Coronary artery (tissue), 2 donors: ENCODE measurements around the gene TMIE.
A peak's percentile ranks its signal among the peaks of the same experiment; 100 is the strongest.

ENCODE experiments used
- DNase-seq: peaks from one replicate; pipeline ENCODE4 v3.0.0-alpha.2; 2017; ENCODE audit warnings: low spot score
- H3K27ac ChIP-seq, 2 donors: fragments of 200-600 bp; sonication (generic); one replicate each; pipeline ENCODE4 v1.5.1; 2016 to 2019
- H3K4me3 ChIP-seq: fragments of 200-600 bp; sonication (generic); 2 replicates; pipeline ENCODE4 v1.5.1; 2016; ENCODE audit warnings: mild to moderate bottlenecking, moderate library complexity
- CTCF ChIP-seq: fragments of 200-600 bp; sonication (generic); IDR thresholded peaks from one replicate; pipeline ENCODE4 v1.5.1; 2019; ENCODE audit warnings: antibody characterized with exemption

Gene TMIE

DNA sequence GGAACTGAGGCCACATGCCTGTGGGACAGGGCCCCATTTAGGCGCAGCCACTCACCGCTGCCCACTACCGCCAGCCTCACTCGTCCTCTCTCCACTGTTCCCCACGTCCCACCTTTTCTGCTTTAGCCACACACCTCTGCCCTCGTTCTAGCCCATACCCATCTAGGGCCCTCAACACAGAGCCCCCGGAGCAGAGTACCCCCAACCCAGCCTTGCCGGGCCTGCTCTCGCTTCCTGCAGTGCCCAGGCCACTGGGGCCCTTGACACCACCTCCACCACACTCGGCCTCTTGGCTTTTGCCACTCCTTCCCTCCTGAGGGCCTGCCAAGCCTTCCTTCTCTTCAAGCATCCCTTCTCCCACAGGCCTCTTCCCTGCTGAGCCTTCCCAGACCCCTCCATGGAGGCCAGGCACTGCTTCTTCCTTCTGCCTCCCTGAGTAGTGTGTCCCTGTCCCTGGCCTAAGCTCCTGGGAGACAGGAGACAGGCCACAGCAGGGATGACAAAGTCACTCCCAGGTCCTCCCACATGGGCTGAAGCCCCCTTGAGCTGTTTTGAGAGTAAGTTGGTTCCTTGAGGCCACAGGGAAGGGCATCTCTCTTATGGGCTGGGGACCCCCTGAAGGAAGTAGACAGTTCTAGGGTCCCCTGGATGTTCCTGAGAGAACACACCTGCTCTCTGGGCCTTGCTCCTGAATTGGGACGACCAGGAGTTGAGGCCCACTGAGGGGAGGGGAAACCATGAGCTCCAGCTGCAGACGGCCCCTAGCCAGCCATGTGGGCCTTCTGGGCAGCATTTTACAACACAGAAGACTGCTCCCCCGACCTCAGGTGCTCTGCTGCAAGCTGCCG, 12.1 kb downstream of the TMIE start:
- TF ChIP-seq CTCF = no peak
- H3K4me3 ChIP-seq = no peak overlapping the region
- no peak overlapping the region for H3K27ac ChIP-seq
- DNase-seq = peak; percentile 70

- peak; percentile 65 for DNase-seq
- Histone ChIP-seq H3K27ac (no peak overlapping the region), H3K4me3 (no peak overlapping the region)
- no peak for TF ChIP-seq CTCF
Measured at GRCh38 chr3:46713898-46714552, 12.8 kb downstream of the TMIE start.

GRCh38 chr3:46714728-46715506, 13.7 kb downstream of the TMIE start:
- no peak overlapping the region for H3K4me3 ChIP-seq
- peak; percentile 28 for DNase-seq
- TF ChIP-seq CTCF = no peak
- H3K27ac ChIP-seq = no peak overlapping the region

- DNase-seq = peak; percentile 63
- Histone ChIP-seq H3K27ac (no peak overlapping the region), H3K4me3 (no peak overlapping the region)
- TF ChIP-seq CTCF = no peak
Measured at GRCh38 chr3:46715507-46716175, 14.4 kb downstream of the TMIE start.

DNA sequence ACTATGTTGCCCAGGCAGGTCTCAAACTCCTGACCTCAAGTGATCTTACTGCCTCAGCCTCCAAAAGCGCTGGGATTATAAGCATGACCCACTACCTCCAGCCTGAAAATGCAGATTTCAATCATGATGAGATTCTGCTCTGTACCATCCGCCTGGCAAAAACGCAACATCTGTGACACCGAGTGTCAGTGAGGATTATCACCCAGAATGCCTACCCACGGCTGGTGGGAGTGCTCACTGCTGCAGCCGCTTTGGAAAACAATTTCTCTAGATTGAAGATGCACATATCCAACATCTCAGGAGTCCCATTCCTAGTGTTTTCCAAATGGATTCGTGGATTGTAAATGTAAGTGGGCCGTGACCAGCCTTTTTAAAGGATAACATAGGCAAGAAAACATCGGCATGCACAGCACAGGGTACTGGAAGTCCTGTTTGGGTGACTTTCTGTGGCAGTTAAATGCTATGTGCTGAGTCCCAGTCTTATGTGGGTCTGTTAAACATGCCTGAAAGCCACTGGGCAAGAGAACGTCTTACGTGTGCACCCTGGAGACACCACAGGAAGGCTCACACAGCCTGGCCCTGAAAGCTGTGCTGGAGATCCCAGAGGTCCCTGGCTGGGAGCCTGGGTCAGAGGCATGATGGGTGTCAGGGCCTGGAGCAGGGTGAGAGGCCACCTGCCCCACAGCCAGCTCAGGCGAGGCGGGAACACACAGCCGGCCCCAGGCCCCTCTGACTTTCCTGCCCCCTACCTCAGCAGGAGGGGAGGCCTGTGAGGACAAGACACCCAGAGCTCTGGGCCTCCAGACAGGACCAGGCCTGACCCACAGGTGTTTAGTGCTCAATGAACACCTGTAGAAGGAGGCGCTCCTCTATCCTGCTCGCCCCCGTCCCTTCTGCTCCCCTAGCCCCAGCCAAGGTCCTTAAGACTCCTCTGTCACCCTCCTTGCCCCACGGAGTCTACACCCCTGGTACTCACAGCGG, 15.6 kb downstream of the TMIE start:
- TF ChIP-seq CTCF = no peak
- peak; percentile 57 for DNase-seq

More for the DNA sequence above, 15.6 kb downstream of the TMIE start:
- no peak overlapping the region for H3K4me3 ChIP-seq
- H3K27ac ChIP-seq = no peak overlapping the region
